HL-60/S4 treated with retinoic acid at 250 ng/mL for 4 days and 3 days (cell line): ENCODE results near the gene SH3BGRL2.
"Not testable (repeated sequence)": the region's sequence is repeated elsewhere in the genome, so short reads cannot be mapped to it uniquely, and the experiment has no call there.

Experiments used
- in situ Hi-C: fragments of 300-500 bp; cut with MboI; formaldehyde crosslinking; loops from 2 replicates; pipeline ENCODE4 v1.7.0; 2022; ENCODE audit warnings: low sequenced_read_pairs

Gene SH3BGRL2

GRCh38 chr6:79734374-79734773 is 103.2 kb downstream of the SH3BGRL2 start:
- in situ Hi-C loops: no loop called here

GRCh38 chr6:79735183-79735582 is 104.1 kb downstream of the SH3BGRL2 start:
- in situ Hi-C loops: no loop called here

- in situ Hi-C loops: no loop called here
These were observed 106.0 kb downstream of the SH3BGRL2 start for GRCh38 chr6:79737172-79737571.

GRCh38 chr6:79742030-79742429 is 110.9 kb downstream of the SH3BGRL2 start:
- in situ Hi-C loops: no loop called here

GRCh38 chr6:79745282-79745681 is 114.2 kb downstream of the SH3BGRL2 start:
- in situ Hi-C loops: not testable (repeated sequence)

GRCh38 chr6:79746325-79746724 is 115.2 kb downstream of the SH3BGRL2 start:
- in situ Hi-C loops: not testable (repeated sequence)

GRCh38 chr6:79750806-79751205 is 119.7 kb downstream of the SH3BGRL2 start:
- in situ Hi-C loops: no loop called here
